GM18870 (cell line): Measurements from ENCODE around the gene ANKRD33B.
"Not testable (repeated sequence)": the region's sequence is repeated elsewhere in the genome, so short reads cannot be mapped to it uniquely, and the experiment has no call there.

Source experiments
- ATAC-seq: cut with Tn5 transposase; IDR thresholded peaks from one replicate; pipeline ENCODE4 v1.9.1; 2021; ENCODE audit warnings: moderate library complexity; ENCODE audit not compliant: unreplicated experiment

ANKRD33B gene

DNA sequence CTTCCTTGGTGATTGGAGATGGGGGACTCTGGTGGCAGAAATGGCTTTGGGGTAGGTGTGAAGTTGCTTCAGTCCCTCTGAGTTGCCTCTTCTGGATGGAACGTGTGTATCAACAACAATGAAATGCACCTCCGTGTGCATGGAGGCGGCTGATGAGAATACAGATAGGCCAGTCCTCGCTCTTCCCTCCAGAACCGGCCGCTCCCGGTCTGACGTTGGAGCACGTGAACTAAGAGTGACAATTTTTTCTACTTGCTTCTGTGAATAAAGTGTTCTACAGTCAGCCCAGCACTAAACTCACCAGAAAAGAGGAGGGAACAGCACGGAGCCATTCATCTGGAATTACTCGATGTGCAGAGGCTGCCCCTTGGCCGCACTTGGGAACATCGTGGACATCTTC, 90.7 kb downstream of the ANKRD33B start:
- ATAC-seq = no peak

DNA sequence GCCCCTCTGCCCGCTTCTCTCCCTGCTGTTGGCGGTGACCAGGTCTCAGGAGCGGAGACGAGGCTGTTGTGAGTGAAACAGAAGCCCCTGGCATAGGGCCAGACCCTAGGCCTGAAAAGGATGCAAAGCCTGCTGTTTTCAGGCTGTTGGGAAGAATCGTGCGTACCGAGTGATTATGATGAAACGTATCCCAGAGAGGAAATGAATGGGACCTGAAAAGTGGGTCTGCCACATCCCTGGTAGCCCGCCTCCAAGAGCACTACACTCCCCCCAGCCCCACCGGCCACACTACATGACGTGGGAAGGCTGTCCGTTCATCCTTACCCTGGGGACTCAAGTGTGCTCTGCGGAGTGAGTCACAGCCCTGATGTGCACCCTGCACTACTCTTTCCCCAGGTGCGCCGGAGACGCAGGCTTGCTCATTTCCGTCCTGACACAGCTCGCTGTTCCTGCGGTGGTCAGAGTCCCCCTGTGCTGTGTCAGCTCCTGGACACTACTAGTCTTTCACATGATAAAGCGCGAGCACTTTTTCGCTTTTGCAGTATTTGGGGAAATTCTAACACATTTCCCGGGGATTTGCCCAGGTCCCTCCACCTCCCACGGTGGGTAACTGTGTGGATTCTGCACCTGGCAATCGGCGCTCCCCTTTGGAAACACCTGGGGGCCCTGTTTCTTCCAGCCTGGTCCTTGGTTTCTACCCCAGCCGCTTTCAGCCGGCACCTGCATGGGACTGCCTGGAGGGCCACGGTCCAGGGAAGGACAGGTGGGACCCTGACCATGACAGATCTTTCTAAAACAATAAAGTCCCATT, 91.5 kb downstream of the ANKRD33B start:
- ATAC-seq = no peak

GRCh38 chr5:10655972-10656830, 92.3 kb downstream of the ANKRD33B start:
- no peak for ATAC-seq

DNA sequence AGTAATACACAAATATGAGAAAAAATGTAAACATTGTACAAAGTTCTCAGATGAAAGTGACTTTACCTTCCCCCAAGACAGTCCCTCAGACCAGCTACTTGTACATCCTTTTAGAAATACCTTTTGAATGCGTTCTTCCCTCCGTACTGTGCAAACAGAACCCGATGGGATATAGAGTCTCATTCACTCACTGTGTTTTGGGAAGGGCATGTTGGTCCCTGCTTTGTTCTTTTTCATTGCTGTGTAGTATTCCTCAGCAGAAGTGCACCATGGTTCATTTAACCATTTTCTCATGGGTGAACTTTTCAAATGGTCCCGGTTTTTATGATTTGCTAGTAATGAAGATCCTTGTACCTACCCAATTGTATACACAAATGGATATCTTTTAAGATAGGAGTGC, 94.4 kb downstream of the ANKRD33B start:
- no peak for ATAC-seq

DNA sequence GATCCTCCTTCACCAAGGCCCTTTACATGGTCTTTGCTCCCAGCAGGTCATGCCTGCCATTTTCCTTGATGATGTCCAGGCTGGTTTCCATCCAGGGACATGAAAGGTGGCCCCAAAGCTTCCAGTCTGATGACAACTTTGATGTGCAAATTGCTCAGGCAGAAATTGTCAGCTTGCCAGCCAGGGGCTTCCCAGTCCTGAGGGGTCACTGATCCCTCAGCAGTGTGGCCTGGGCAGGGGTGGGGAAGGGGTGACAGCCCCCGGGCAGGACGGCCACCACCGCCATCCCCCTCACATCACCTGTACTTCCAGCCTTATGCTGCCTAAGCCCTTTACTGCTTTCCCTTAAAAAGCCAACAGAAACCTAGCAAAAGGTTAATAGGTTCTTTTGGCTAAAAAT, 96.3 kb downstream of the ANKRD33B start:
- no peak for ATAC-seq

- no peak for ATAC-seq
Observed at GRCh38 chr5:10660720-10661387, 97.0 kb downstream of the ANKRD33B start.

GRCh38 chr5:10661401-10661800, 97.5 kb downstream of the ANKRD33B start:
- no peak for ATAC-seq

DNA sequence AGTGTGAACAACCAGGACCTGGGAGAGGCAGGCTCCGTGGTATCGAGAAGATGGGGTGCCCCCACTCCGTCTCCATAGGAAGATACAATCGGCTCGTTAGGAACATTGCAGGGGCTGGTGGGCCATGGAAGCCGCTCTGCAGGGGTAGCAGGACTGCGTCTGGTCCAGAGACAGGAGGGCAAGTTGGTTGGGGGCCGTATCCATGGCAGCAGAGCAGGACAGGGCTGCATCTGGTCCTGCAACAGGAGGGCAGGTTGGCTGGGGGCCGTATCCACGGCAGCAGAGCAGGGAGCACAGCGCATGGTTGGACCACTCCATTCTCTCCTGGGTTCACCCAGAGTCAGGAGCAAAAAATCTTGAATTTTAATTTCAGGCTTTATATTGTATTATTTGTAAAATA, 98.2 kb downstream of the ANKRD33B start:
- no peak for ATAC-seq

DNA sequence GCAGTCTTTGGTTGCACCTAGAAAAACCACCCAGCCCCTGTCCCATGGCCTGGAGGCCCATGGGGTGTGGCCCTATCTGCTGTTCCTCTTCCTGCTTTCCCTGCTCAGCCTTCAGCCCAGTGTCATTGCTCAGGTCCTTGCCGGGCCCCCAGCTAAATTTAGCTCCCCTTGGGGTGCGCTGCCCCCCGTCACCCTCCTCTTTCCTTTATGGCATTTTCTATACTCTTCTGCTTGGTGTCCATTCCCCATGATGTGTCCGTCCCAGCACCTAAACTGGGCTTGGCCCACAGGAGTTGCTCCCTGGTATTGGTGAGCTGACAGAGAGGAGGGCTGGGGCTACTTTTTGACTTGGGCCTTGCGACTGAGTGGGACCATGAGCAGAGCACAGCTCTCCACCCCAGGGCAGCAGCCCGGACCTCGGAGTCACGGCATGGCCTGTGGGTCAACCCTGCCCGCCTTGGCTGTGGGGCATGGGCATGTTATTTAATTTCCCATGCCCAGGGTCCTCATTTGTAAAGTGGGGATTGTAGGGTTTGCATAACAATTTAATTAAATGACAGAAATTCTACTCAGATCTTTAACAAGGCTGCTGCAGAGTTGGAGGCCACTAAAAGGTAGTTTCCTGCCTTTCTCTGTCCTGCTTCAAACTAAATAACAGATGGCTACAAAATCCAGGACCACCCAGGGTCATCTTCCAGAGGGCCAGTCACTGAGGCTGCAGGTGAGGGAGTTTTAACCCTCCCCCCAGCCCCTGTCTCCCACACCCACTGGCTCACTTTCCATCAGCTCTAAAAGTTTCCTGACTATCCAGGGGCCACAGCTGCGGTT, 99.0 kb downstream of the ANKRD33B start:
- no peak for ATAC-seq

DNA sequence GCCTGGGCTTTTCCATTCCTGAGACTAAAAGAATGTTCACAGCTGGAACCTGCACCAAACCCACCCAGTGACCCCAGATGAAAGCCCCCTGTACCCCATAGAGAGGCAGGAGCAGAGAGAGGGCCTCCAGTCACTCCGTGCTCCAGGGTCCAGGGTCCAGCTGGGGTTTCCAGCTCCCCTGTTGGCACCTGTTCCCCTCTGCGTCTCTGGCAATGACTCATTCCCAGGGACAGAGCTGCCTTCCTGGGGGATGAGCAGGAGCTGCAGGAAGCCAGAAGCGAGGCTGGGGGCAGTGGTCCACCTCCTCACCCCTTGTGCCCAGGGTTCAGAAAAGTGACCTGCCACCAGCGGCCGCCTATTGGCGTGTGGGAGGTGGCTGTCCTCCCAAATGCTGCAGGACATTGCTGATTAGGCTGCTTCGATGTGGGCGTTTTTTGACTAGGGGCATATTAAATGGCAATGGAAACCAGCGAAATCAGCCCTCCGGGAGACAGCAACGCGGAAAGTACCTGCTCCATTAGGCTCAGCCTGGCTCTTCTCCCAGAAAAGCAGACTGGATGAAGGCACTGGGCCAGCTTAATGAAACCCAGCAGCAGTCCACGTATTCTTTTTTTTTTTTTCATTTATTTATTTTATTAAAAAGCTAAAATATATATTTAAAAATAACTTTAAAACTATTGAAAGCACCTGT, 99.8 kb downstream of the ANKRD33B start:
- no peak for ATAC-seq

- not testable (repeated sequence) for ATAC-seq
Observed at GRCh38 chr5:10664180-10664769, 100.4 kb downstream of the ANKRD33B start.

GRCh38 chr5:10665799-10666198, 101.9 kb downstream of the ANKRD33B start:
- no peak for ATAC-seq

DNA sequence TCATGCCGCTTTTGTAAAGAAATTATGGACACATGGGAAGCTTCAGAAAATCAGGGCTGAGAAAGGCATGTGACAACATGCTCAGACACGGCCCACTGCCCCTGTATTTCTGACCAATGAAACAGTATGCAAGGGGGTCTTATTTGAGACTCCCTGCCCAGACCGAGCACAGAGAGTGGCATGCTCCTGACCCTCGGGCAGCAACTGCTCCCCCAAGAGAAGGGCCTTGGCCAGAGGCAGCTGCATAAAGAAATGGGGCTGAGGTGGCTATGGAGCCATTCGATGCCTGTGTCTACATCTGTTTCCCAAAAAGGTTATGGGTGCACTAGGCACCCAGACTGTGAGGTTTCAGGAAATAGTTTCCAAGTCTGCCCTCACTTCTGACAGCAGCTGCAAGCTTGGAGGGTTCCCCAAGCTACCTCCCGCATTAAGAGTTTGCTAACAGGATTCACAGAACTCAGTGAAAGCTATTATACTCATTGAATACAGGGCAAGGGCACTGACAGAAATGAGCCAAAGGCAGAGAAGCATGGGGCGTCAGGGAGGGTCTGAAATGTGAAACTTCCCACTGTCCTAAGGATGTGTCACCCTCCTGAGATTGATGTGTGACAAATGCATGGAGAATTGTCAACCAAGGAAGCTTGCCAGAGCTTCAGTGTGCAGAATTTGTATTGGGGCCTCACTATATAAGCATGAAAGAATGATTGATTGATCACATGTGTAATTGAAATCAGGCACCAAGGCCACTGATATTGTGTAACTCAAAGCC, 102.8 kb downstream of the ANKRD33B start:
- ATAC-seq = no peak

DNA sequence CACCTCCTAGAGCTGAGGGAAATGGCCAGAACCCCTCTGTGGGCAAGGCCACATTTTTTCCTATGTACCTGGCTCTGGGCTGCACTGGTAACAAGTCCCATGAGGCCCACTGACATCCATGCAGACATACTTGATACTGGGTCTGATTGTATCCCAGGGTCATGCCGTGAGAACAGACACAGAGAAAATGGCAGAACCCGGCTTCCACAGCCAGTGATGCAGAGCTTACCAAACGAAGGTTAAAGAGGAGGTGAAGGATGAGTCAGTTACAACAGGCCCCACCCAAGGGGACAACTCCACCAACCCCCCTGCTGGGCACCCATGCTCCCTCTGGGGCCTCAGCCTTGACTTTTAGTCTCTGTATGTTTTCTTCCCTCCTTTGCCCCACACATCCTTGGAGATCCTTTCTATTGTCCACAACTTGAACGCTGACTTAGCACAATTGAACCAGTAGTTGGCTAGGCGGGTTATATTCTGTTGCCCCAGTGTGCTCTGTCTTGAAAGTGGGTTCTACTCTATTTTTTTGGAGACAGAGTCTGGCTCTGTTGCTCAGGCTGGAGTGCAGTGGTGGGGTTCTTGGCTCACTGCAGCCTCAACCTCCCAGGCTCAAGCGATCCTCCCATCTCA, 103.7 kb downstream of the ANKRD33B start:
- no peak for ATAC-seq

GRCh38 chr5:10668697-10669096, 104.8 kb downstream of the ANKRD33B start:
- no peak for ATAC-seq

GRCh38 chr5:10669983-10670382, 106.1 kb downstream of the ANKRD33B start:
- ATAC-seq = no peak

- no peak for ATAC-seq
Observed at GRCh38 chr5:10671041-10672008, 107.5 kb downstream of the ANKRD33B start.
